T-helper 9 cell (primary cell): ENCODE measurements around the gene IFT27.
"Not testable (repeated sequence)": the region's sequence is repeated elsewhere in the genome, so short reads cannot be mapped to it uniquely, and the experiment has no call there.

Experiments used
- DNase-seq: peaks from one replicate; pipeline ENCODE4 v3.0.0-alpha.2; 2020

Gene IFT27

DNA sequence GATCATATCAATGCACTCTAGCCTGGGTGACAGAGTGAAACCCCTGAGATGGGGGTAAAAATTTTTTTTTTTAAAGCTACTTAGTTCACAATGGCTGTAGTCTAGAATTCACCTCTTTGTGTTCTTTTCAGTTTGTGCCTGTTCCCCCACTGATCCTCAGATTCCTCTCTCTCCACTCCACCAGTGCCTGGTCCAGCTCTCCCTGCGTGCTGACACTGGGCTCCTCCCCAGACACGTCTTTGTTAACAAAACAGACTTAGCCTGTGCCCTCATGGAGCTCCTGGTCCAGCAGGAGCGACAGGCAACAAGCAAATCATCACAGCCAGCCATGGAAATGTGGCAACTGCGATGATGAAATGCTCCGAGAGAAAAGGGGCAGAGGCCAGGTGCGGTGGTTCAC lies 34.0 kb downstream of the IFT27 start:
- DNase-seq = no peak

DNA sequence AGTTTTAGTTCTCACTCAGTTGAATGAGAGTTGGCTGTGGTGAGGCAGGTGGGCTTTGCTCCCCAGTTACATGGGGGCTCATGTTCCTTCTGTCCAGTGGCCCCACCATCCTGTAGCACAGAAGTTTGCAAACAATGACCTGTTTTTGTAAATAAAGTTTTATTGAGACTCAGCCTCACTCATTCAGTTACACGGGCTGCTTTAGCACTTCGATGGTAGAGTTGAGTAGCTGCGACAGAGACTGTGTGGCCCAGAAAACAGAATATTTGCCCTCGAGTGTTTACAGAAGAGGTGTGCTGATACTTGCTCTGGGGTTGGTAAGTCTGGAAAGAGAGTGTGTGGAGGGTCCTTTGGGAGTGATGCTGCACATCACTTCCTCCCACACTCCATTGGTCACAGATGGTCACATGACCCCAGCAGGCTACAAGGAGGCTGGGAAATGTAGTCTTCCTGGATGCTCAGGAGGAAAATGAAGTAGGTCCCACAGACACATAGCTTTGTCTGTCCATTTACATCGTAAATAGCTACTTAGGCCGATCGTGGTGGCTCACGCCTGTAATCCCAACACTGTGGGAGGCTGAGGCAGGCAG lies 34.6 kb downstream of the IFT27 start:
- no peak for DNase-seq

DNA sequence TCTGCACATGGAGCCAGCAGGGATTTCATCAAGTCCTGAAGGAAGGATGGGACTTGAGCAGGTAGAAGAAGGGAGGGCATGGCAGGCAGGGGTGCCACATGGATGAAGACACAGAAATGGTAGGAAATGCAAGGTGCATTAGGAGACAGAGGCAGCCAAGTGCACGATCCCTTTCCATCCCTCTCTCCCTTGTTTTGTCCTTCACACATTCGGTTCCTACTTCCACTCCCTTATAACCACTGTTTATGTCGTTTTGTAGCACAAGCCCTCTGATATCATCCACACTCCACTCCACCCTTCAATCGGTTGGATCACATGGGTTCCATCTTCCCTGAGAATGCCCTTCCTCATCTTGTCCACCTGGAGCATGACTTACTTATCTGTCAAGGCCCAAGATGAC lies 35.2 kb downstream of the IFT27 start:
- DNase-seq = no peak

DNA sequence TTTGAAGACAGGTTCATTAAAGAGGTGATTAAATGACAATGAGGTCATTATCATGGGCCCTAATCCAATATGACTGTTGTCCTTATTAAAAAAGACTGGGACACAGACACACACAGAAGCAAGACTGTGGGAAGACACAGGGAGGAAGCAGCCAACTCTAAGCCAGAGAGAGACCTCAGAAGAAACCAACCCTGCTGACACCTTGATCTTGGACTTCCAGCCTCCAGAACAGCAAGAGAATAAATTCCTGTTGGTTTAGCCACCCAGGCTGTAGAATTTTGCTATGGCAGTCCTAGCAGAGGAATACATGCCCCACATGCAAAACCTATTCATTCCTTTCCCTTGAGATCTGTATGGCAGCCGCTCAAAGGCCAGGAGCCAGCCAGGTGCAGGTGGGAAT lies 36.7 kb downstream of the IFT27 start:
- DNase-seq = no peak

DNA sequence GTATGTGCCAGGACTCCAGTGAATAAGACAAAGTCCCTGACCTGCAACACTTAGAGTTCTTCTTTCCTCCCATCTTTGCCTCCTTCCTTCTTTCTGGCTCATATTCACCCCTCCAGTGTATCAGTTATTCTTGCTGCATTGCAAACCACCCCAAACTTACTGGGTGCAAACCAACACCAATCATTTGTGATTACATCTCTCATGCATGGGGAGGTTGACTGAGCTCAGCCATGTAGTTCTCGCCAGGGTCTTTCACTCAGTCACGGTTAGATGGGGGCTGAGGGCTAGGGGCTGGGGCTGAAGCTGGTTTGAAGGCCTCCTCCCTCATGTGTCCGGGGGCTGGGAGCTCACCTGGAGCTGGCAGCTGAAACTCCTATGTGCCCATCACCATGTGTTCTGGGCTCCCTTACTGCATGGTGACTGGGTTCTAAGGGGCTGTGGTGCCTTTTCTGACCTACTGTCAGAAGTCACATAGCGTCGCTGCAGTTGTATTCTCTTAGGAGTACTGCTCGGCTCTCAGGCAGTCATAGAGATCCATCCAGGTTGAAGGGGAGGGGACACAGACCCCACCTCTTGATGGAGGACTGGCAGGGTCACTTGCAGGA lies 37.4 kb downstream of the IFT27 start:
- no peak for DNase-seq

DNA sequence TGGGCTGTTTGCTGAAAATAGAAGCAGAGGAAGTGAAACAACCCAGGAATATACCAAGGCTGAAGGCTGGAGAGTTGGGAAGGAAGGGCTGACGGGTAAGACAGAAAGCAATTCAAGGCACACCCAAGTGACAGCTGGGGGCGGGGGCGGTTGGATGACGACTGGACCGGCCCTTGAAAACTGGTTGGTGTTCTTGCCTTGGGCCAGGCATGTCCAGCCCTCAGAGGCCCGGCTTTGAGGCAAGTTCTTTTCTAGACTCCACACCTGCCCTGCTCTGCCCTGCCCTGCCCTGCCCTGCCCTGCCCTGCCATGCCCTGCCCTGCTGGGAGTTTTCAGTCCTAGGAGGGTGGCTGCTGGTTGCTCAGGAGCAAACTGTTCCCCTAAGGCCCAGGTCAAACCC lies 38.1 kb downstream of the IFT27 start:
- no peak for DNase-seq

DNA sequence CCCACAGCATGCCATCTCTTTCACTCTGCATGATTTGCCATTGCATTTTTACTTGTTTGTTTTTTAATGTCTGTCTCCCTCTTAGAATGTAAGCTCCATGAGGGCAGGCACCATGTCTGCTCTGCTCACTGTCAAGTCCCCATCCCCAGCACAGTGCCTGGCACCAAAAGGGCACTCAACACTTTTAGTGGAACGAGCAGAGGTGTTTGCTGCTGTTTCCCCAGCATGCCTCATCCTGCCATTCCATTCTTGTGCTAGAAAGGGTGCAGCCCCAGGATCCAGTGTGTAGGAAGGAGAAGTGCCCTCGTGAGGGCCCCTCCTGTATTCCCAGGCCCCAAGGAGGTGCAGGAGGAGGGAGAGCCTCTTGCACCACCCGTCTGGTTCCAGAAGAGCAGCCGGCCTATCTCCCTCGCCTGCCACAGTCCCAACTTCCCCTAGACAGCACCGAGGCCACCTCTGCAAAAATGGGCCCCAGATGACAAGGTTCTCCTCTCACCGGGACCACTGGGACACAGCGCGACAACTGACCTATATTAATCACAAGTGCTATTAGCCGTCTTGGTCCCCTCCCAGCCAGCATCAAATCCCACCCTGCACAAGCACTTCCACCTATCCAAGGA lies 39.1 kb downstream of the IFT27 start:
- no peak for DNase-seq

DNA sequence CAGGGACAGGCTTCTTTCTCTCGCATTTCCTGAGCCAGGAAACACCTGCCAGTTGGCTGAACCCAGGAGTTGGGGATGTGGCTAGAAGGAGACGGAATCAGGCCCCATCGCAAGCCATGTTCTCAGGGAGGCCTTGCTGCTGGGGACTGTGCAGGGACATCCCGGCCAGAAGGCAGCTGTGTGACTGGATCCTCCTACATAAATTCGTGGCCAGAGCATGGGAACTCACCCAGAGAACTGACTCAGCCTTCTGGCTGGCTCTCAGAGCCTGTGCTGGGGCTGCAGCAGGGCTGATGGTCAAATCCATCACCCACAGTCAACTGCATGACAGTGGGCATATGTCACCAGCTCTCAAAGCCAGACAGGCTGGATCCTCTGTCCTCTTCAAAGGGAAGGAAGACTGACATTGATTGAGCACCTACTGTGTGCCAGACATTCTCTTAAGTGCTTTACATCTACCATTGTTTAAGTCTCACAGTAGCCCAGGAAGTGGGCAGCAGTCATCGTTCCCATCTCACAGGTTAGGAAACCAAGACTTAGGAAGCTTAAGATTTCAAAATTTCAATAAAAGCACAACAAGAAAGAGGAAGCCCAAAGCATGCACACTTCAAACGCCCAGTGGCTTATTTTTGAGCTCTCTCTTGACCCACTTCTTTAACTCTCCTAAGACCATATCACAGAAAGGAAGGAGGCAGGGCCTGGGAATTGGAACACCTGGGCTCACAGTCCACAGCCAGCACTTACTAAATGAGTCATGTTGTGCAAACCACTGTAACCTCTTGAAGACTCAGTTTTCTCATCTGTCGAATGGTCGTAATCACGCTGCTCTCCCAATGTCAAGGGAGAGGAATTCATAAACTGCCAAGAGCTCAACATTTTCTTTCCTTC lies 41.5 kb downstream of the IFT27 start:
- no peak for DNase-seq

DNA sequence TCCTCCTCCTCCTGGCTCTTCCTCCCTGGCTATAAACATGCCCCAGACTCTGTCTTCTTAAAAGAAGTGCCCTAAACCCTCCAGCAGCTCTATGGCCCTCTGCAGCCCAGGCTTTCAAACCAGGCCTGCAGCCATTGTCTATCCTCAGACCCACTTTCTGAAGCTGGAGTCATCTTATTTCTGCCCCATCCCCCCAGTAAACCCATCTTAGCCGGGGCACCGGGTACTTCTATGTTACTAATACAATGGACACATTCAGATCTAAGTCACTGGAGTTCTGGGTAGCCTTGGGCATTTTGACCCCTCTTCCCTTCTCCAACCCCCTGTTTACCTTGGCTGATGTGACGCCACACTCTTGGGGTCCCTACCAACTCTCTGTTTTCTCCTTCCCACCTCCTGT lies 42.6 kb downstream of the IFT27 start:
- no peak for DNase-seq

DNA sequence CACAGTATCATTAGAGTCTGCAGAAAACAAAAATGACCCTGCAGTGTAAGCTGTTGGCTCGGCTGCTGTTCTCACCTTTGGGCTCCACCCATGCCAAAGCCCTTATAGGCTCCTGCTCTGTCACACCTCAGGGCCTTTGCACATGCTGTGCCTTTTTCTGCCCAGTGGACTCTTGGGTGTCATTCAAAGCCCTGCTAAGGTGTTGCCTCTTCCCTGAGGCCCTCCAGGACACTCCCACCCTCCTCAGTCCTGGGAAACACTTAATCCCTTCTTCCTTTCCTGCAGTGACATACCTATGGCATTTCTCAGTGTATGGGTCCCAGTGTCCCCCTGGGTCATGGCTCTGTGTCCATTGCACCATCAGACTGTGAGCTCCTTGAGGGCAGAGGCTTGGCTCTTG lies 43.3 kb downstream of the IFT27 start:
- DNase-seq = no peak

DNA sequence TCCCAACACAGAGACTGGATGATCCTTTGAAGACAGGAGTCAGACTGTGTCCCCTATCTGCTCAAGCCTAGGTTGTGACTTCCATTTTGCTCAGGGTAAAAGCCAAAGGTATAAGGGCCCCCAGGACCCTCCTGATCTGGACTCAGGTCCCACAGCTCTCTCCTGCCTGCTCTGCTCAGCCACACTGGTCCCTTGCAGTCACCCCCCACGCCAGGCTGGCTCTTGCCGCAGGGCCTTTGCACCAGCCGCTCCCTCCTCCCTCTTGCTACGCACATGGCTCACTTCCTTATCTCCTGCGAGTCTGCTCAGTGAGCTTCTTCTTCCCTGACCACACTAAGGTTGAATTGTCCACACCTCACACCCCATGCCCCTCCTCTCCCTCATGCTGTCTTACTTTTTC lies 44.0 kb downstream of the IFT27 start:
- no peak for DNase-seq

DNA sequence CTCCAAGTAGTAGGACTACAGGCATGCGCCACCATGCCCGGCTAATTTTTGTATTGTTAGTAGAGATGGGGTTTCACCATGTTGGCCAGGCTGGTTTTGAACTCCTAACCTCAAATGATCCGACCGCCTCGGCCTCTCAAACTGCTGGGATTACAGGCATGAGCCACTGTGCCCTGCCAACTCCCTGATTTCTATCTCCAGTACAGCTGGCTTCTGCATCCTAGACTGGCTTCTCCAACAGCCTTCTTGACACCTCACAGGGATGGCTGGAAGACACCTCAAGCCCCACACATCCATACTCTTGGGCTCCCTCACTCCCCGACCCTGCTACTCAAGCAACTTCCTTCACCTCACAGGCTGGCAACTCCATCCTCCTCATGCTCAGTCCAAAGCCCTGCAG lies 44.6 kb downstream of the IFT27 start:
- DNase-seq = not testable (repeated sequence)

DNA sequence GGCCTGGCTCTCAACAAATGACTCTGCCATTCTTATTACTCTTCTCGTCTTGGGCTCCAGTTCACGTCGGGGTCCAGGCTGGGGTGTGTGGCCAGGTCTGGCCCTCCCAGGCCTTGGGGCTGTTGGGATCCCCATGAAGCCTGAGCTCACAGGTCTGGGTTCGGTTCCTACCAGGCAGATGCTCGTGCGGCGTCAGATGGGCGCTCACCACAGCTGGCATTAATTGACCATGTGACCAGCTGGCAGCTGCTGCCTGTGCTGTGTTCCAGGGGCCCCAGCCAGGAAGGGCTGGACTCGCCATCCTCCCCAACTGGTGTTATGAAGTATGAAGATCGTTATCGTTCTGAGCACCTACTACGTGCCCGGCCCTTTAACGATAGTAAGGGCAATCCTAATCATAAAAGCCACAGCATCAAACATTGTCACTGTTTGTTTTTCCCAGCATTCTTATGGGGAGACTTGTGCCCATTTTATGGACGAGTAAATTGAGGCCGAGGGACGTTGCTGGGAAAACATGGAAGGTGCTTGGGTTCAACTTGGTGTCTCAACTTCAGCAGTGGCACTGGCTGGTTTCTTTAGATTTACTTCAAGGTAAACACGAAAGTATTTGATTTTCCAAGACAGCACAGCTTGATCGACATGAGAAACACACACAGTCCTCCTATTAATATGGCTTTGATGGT lies 45.6 kb downstream of the IFT27 start:
- DNase-seq = no peak

DNA sequence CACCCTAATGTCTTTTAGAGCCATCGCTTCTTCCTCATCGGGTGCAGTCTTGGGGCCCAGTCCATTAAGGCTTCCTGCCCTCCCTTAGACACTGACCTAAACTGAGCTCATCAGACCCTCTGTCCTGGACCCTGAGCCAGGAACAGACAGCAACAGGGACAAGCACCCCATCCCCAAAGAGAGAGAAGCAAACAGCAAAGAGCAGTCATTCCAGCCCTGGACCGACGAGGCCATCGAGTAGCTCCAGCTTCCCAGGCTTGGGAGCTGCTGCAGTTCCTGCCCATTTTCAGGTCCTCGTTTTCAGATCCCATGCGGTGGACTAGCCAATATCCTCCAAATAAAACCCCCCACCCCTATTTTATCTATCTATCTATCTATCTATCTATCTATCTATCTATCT lies 46.6 kb downstream of the IFT27 start:
- no peak for DNase-seq

DNA sequence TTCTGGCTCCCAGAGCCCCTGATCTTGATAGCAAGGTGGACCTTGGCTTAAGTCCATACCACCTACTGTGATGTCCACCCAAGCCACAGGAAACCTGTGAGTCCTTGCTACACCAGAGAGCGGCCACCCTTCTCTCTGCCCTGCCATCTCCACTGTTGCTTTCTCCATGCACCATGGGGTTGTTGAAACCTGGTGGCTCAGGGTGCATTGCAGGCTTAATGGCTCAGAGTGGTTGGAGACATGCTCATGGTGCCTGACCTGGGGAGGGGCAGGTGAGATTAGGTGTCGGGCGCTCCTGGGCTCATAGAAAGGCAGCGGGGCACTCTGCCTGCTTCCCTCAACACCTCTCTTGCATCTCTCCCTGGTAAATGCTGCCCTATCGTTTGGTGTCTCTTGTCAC lies 47.4 kb downstream of the IFT27 start:
- no peak for DNase-seq

DNA sequence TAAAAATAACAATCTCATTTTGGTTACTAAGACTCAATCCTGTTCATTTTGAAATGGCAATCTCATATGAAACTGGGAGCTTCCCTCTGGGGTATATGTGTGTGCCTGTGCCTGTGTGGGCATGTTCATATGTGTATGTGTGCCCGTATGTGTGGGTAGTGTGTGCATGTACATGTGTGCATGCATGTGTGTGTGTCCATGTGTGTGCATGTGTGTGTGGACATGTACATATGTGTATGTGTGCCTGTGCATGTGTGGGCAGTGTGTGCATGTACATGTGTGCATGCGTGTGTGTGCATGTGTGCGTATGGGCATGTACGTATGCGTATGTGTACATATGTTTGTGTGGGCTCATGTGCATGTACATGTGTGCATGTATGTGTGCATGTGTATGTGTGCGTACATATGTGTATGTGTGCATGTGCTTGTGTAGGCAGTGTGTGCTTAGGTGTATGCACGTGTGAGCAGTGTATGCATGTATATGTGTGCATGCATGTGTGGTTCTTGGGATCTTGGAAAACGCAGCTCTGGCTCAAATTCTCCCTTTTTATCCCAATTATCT lies 47.9 kb downstream of the IFT27 start:
- no peak for DNase-seq

DNA sequence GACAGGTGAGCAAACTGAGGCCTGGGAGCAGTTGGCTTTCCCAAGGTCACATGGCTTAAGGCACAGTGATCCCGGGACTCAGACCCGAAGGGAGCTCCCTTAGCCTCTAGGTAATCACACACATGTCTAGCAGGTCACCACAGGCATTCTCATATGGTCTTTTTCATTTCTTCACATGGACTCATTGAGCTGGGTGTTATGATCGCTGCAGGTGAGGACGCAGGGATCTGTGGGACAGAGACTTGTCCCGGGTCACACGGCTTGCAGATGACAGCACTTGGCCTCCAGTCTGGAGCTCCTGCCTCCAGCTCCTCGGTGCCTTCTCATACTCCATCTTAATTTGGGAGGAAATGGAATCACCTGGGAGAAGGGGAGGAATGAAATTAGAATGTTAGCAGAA lies 48.8 kb downstream of the IFT27 start:
- DNase-seq = no peak

DNA sequence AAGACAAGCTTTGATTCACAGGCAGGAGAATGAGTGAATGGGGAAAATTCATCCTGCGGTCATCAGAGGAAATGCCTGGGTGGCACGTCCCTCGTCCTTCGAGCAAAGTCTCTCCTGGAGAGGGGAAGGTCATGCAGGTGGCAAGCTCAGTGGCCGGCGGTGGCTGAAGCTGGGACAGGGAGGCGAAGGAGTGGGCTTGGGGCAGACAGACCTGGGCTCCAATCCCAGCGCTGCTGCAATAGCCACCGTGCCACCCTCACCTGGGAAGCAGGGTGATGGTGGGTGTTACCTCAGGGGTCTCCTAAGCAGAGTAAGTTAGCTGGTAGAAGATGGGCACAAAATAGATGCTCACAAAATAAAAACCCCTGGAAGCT lies 49.9 kb downstream of the IFT27 start:
- DNase-seq = no peak

DNA sequence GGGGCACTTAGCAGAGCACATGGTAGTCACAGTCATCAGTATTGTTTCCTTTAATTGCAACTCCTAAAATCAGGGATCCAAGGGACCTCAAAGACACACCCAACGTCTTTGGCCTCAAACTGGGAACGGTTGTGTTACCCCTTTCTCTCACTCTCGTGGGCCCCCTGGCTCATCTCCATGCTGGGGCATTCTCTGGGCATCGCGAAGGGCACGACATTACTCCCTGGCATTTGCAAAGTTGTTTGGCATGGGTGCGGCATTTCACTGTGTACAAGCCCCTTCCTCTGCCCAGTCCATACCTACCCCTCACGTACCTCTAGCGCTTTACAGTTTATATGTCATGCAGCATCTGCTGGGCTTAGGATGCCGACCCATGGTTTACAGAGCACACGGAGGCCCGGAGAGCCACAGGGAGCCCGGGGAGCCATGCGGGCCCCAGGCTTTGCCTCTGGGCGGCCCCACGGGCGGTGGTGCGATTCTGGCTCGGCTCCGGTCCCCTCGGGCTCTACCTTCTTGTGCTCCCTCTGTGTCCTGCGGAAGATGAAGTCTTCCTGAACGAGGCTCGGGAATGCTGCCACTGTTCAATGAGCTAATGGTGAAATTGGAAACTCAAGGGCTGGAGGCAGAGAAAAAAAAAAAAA lies 50.4 kb downstream of the IFT27 start:
- DNase-seq = no peak

DNA sequence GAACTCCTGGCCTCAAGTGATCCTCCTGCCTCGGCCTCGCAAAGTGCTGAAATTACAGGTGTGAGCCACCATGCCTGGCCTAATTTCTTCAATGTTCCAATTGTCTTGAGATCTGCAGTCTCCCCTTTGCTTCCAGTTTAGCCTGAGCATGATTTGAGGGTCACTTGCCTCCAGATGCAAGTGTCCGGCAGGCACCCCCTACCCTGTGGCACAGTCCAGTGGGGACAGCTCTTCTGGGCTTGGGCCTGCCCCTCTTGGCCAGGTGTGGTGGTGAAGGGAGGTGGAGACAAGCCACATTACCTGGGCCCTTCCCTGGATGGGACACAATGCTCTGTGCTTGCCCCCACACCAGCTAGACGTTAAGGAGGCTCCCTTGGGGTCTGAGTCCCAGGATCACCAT lies 51.1 kb downstream of the IFT27 start:
- no peak for DNase-seq

DNA sequence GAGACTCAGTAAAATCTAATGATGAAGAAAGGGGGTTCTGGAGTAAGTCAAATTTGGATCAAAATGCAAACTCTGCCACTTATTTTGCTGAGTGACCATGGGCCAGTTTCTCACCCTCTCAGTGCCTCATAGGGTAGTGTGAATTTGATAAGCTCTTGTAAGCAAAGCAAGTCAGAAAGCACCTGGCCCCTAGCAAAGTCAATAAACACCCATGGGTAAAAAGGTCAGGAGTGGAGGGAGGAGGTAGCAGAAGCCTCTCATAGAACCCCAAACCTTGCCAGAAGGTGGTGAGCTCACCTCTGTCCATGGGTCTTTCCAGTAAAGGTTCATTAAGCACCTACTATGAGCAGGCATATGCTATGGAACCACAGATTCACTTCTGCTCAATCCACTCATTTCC lies 53.9 kb downstream of the IFT27 start:
- DNase-seq = no peak

DNA sequence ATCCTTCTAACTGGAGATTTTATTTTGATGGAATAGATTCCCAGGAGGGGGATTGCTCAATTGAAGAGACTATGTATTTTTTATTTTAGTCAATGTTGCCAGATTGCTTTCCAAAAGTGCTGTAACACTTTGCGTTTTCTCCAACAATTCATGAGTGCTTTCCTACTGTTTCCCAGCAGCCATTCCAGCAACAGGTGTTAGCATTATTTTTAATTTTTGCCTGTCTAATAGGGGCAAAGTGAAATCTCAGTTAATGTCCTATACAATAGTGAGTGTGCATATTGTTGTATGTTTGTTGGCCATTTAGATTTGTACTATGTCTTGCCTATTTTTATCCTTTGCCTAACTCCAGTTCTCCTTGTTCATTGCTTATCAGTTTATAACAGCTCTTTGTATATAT lies 60.3 kb downstream of the IFT27 start:
- no peak for DNase-seq
